H1 (cell line): ENCODE data around the gene PTTG2. TPM values are rescaled to one million over a fixed set of nuclear protein-coding genes. Genes with fewer than 3 reads are reported as not detected.

ENCODE experiments used
- PHF8 ChIP-seq: fragments of 200-600 bp; sonication (generic); conservative IDR thresholded peaks from 2 replicates; pipeline ENCODE4 v1.7.1; 2012; ENCODE audit warnings: low read depth, mild to moderate bottlenecking, inconsistent platforms, low read length, moderate library complexity
- RFX5 ChIP-seq: IDR thresholded peaks from 2 replicates; pipeline ENCODE4 v1.6.1; 2011; ENCODE audit warnings: low read depth, low read length, improper control_type of control experiment, borderline replicate concordance
- polyA plus RNA-seq, 7 experiments: library from polyadenylated mRNA; depleted of rRNA in 3 of 7; stranded (reverse) in 5 of 7; unstranded in 2 of 7; fragments of >200 nt in 5 of 7; fragments of 200-250 nt in 2 of 7; gene quantifications; 1 replicate in 5 of 7; 2 replicates in 1 of 7; 4 replicates in 1 of 7; pipeline versions ENCODE4 v1.2.1 to v1.2.3, GENCODE V29; 2011 to 2013; ENCODE audit warnings: missing spikeins in 2 of 7, mixed read lengths in 2 of 7
- total RNA-seq: library from RNA; stranded (reverse); fragmentation: NEBNext Ultra II Directional; extraction: Animal tissue kit (Norgen Biotek cat#: 25700); gene quantifications from 2 replicates; pipeline ENCODE4 v1.2.1, GENCODE V29; 2021

Gene PTTG2
- total and polyA plus RNA-seq, 2 of the 8 experiments (the other 6 are each of a cell fraction or from before 2014, with no cell fraction given), result not detected

- no peak for TF ChIP-seq RFX5
- no peak for TF ChIP-seq PHF8
These were observed 13.2 kb downstream of the PTTG2 start (continued) for GRCh38 chr4:37973441-37973840.
